ENCODE measurements around the gene ATP6V0A1.

DNA sequence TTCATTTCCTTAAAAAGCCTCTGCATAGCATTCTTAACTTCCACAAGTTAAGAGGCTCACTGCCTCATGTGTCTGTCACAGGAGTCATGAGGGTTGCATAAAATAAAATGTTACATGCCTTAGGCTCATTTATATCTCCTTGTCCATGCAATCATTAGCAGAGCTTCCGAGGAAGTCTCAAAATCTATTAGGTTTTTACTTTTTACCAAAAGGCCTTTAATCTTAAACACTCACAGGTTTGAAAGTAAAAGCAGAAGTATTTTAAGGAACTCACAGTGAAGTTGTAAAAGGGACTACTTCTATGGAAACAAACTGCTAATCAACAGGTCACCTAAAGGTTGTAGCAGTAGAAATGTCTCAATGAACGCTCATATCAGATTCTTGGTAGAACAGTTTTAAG is 5.2 kb upstream of the ATP6V0A1 start:
- TF ChIP-seq, protein P1, sequence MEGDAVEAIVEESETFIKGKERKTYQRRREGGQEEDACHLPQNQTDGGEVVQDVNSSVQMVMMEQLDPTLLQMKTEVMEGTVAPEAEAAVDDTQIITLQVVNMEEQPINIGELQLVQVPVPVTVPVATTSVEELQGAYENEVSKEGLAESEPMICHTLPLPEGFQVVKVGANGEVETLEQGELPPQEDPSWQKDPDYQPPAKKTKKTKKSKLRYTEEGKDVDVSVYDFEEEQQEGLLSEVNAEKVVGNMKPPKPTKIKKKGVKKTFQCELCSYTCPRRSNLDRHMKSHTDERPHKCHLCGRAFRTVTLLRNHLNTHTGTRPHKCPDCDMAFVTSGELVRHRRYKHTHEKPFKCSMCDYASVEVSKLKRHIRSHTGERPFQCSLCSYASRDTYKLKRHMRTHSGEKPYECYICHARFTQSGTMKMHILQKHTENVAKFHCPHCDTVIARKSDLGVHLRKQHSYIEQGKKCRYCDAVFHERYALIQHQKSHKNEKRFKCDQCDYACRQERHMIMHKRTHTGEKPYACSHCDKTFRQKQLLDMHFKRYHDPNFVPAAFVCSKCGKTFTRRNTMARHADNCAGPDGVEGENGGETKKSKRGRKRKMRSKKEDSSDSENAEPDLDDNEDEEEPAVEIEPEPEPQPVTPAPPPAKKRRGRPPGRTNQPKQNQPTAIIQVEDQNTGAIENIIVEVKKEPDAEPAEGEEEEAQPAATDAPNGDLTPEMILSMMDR (IDR thresholded peaks at IDR 0.05), result no peak
- TF ChIP-seq POLR2A (IDR thresholded peaks at IDR 0.05), result no peak

Measured in testis (tissue), 2 donors.